Colonic mucosa (tissue), 4 donors: ENCODE data around the gene TMC4. TPM values are rescaled to one million over a fixed set of nuclear protein-coding genes. Genes with fewer than 3 reads are reported as not detected.
"Not testable (repeated sequence)": the region's sequence is repeated elsewhere in the genome, so short reads cannot be mapped to it uniquely, and the experiment has no call there.

ENCODE experiments used
- DNase-seq: peaks from one replicate; pipeline ENCODE4 v3.0.0-alpha.2; 2020
- H3K27ac ChIP-seq: fragments of 200-600 bp; one replicate; pipeline ENCODE4 v1.8.0; 2021
- H3K27me3 ChIP-seq: fragments of 200-600 bp; one replicate; pipeline ENCODE4 v1.8.0; 2021
- H3K36me3 ChIP-seq: fragments of 200-600 bp; one replicate; pipeline ENCODE4 v1.8.0; 2021
- H3K4me1 ChIP-seq: fragments of 200-600 bp; one replicate; pipeline ENCODE4 v1.8.0; 2021; ENCODE audit warnings: mild to moderate bottlenecking
- H3K4me3 ChIP-seq: fragments of 200-600 bp; one replicate; pipeline ENCODE4 v1.8.0; 2021
- H3K9ac ChIP-seq, 2 donors: one replicate each; pipeline ENCODE4 v1.7.0; 2013; ENCODE audit warnings: control low read depth in 2 of 2, low read depth in 2 of 2, low read length in 2 of 2
- H3K9me3 ChIP-seq: fragments of 200-600 bp; one replicate; pipeline ENCODE4 v1.8.0; 2021
- CTCF ChIP-seq: fragments of 200-600 bp; IDR thresholded peaks from one replicate; pipeline ENCODE4 v1.8.0; 2022; ENCODE audit warnings: antibody characterized with exemption, mild to moderate bottlenecking
- intact Hi-C: fragments of 100-400 bp; cut with DNase I; formaldehyde crosslinking; loops from one replicate; pipeline ENCODE4 v1.14.1; 2022
- total RNA-seq, 2 donors: library from RNA; stranded (reverse); fragmentation: NEBNext Ultra II Directional in 1 of 2; extraction: Animal tissue kit (Norgen Biotek cat#: 25700) in 1 of 2; gene quantifications; one replicate each; pipeline ENCODE4 v1.2.1, GENCODE V29; 2021
- donor health status: healthy.
- donor health status: DM: no; HTN: no; CAD: no.
- donor health status: DM: no; HTN: no; CAD: no.

TMC4 gene
- total RNA-seq, 2 donors from 2014 or later: 80.9 to 165 TPM

GRCh38 chr19:54216869-54217268, 43.9 kb upstream of the TMC4 start:
- Histone ChIP-seq H3K27me3 (no peaks in the 10 kb centered on the region), H3K4me1 (no peaks in the 10 kb centered on the region), H3K36me3 (no peaks in the 10 kb centered on the region), H3K4me3 (no peak overlapping the region), H3K9ac (no peak overlapping the region), H3K9me3 (no peaks in the 10 kb centered on the region), H3K27ac (no peak overlapping the region)
- intact Hi-C loops: no loop called here
- no peak for TF ChIP-seq CTCF
- no peak for DNase-seq

- H3K4me3 ChIP-seq, H3K27me3 ChIP-seq, intact Hi-C loops, H3K9me3 ChIP-seq, H3K9ac ChIP-seq, H3K36me3 ChIP-seq, H3K4me1 ChIP-seq, H3K27ac ChIP-seq, DNase-seq: not testable (repeated sequence)
Measured at GRCh38 chr19:54214734-54215133, 41.8 kb upstream of the TMC4 start.

- H3K27ac ChIP-seq, H3K36me3 ChIP-seq, H3K9me3 ChIP-seq, H3K9ac ChIP-seq, DNase-seq, H3K4me3 ChIP-seq, intact Hi-C loops, H3K27me3 ChIP-seq: not testable (repeated sequence)
- H3K4me1 ChIP-seq: peaks cover 12% of the 10 kb centered on the region
Measured at GRCh38 chr19:54214217-54214616, 41.3 kb upstream of the TMC4 start.

- Histone ChIP-seq H3K27ac (peak overlapping the region; percentile 42), H3K4me3 (no peak overlapping the region), H3K36me3 (peaks cover 3% of the 10 kb centered on the region), H3K4me1 (peaks cover 18% of the 10 kb centered on the region), H3K9ac (peak overlapping the region; percentile 7 to 28), H3K27me3 (no peaks in the 10 kb centered on the region), H3K9me3 (no peaks in the 10 kb centered on the region)
- intact Hi-C loops: no loop called here
- no peak for TF ChIP-seq CTCF
- no peak for DNase-seq
Measured at GRCh38 chr19:54211235-54211634, 38.3 kb upstream of the TMC4 start.

- no peaks in the 10 kb centered on the region for H3K27me3 ChIP-seq
- DNase-seq: peak; percentile 97
- peaks cover 23% of the 10 kb centered on the region for H3K4me1 ChIP-seq
- H3K27ac ChIP-seq: peak overlapping the region; percentile 72
- intact Hi-C loops: no loop called here
- no peak overlapping the region for H3K4me3 ChIP-seq
- H3K9ac ChIP-seq: peak overlapping the region; percentile 68
- no peaks in the 10 kb centered on the region for H3K9me3 ChIP-seq
- peaks cover 14% of the 10 kb centered on the region for H3K36me3 ChIP-seq
- TF ChIP-seq CTCF: no peak
Measured at GRCh38 chr19:54209811-54210494, 37.0 kb upstream of the TMC4 start.

GRCh38 chr19:54209058-54209810, 36.3 kb upstream of the TMC4 start:
- Histone ChIP-seq H3K4me3 (no peak overlapping the region), H3K9ac (peak overlapping the region; percentile 68), H3K4me1 (peaks cover 24% of the 10 kb centered on the region), H3K9me3 (no peaks in the 10 kb centered on the region), H3K27ac (peak overlapping the region; percentile 72), H3K27me3 (no peaks in the 10 kb centered on the region), H3K36me3 (peaks cover 15% of the 10 kb centered on the region)
- DNase-seq: no peak
- TF ChIP-seq CTCF: no peak
- intact Hi-C loops: no loop called here
